Activated CD4-positive, alpha-beta T cell treated with anti-CD3 and anti-CD28 coated beads for 1 hour (primary cell): Measurements from ENCODE around the gene SMURF1.
"Not testable (repeated sequence)": the region's sequence is repeated elsewhere in the genome, so short reads cannot be mapped to it uniquely, and the experiment has no call there.

Source experiments
- DNase-seq: peaks from one replicate; pipeline ENCODE4 v3.0.0-alpha.2; 2020

The SMURF1 gene

DNA sequence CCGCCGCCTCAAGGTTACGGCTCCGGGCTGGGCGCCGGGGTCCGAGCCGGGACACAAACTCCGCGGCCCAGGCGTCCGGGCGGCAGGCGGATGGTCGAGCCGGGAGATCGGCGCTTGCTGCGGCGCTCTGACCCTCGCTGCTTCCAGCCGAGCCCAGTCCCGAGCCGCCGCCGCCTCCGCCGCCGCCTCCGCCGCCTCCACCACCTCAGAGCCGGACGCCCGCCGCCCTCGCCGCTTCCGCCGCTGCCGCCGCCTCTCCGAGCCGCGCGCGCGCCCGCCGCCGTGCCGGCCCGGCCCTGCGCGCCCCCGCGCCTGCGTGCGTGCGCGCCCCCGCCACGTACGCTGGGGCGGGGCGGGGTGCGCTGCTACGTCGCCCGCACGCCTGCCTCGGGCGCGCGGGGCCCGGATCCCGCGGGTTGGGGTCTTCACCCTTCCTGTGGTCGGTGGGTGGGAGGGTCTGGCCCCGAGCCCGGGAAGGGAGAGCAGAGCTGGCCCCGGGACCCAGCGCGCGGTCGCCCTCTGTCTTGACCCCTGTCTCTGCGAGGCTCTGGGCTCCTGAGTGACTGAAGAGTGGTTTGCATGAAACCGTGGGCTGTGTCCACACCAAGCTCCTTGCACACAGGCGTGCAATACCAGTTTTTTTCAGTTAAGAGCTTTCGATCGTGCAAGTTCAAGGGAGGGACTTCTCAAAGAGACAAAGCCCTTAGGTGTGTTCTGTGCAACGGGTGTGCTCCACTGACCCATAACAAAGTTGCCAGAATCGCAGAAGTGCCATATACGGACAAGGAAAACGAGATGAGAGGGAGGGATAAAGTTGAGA, at the start of gene SMURF1:
SMURF1 (minus strand) TSS at position 256 of the 820 bp plus-strand sequence. CDS start 328 bp downstream, outside the sequence.
- peak; percentile 53 for DNase-seq

DNA sequence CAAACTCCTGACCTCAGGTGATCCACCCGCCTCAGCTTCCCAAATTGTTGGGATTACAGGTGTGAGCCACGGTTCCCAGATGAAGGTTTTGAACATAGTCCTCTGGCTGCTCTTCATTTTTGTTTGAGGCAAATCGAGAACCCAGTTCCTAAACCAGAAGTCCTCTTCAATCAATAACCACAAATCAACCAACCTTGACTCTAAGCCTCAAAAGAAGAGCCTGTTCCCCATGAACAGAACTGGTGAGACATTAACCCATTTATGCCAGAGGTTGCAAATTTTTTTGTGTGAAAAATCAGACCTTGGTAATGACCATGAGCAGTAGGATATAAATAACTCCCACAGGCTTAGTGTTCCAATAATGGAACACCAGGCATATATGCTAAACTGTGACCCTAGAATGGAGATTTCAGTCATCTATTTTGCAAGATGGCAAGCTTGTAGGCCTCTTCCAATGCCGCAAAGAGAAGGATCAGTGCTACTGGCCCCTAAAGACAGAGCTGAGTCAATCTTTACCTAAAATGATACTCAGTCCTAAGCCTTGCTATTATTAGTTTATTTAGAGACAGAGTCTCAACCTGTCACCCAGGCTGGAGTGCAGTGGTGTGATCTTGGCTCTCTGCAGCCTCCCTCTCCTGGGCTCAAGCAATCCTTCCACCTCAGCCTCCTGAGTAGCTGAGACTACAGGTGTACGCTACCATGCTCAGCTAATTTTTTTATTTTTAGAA, 48.1 kb upstream of the SMURF1 start:
- no peak for DNase-seq

GRCh38 chr7:99190359-99191009, 46.6 kb upstream of the SMURF1 start:
- no peak for DNase-seq

- DNase-seq = no peak
Measured at GRCh38 chr7:99189222-99189621, 45.3 kb upstream of the SMURF1 start.

DNA sequence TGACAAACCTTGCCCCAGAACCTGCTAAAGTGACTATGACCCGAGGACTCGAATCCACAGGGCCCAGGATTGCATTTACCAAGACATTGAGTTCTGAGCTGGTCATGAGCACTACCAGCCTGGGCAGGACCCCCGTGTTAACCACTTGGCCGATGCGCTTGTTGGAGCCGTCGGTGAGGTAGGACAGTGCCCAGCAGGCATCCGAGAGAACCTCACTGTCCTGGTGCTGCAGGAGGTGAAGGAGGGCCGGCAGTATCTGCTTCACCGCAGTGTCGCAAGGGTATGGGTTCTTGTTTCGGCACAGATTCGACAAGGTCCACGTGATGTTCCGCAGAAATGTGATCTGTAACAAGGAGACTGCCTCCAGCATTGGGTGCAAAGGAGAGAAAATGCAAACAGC, 44.3 kb upstream of the SMURF1 start:
- no peak for DNase-seq

DNA sequence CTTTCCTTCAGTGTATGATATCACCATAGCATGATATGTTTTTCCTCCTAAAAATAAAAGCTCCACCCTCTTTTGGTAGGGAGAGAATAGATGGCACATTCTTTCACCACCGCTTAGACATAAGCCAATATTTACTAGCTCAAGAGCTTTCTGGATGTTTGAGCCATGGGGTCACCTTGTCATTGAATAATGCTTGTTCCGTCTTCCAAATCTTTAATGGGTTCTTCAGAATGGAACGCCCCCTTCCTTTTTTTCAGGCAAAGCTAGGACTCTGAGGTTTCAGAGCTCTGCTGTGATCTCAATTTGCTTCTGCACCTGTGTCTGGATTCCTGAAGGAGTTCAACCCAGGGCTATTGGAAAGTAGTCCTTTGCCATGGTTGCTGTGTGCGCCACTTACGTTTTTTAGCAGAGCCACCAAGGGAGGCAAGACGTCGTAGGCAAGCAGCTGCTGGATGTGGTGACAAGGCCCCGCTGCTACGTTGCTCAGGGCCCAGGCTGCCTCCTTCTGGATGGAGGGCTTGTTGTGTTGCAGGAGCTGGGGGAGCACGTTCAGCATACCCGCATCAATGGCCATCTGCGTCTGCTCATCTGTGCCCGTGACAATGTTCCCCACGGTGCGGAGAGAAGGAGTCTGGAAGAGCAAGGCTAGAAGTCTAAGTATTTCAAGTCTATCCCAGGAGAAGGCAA, 40.8 kb upstream of the SMURF1 start:
- no peak for DNase-seq

GRCh38 chr7:99180067-99180650, 36.3 kb upstream of the SMURF1 start:
- DNase-seq = no peak

DNA sequence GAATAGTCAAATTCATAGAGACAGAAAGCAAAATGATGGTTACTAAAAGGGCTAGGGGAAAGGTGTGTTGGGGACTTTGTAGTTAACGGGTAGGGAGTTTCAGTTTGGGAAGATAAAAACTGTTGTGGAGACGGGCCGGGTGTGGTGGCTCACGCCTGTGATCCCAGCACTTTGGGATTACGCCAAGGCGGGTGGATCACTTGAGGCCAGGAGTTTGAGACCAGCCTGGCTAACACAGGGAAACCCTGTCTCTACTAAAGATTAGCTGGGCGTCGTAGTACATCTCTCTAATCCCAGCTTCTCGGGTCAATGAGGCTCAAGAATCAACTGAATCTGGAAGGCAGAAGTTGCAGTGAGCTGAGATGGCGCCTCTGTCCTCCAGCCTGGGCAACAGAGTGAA, 33.3 kb upstream of the SMURF1 start:
- no peak for DNase-seq

- DNase-seq = no peak
Measured at GRCh38 chr7:99173787-99174186, 29.9 kb upstream of the SMURF1 start.

- DNase-seq = no peak
Measured at GRCh38 chr7:99171731-99172130, 27.8 kb upstream of the SMURF1 start.

GRCh38 chr7:99170730-99171074, 26.8 kb upstream of the SMURF1 start:
- DNase-seq = no peak

DNA sequence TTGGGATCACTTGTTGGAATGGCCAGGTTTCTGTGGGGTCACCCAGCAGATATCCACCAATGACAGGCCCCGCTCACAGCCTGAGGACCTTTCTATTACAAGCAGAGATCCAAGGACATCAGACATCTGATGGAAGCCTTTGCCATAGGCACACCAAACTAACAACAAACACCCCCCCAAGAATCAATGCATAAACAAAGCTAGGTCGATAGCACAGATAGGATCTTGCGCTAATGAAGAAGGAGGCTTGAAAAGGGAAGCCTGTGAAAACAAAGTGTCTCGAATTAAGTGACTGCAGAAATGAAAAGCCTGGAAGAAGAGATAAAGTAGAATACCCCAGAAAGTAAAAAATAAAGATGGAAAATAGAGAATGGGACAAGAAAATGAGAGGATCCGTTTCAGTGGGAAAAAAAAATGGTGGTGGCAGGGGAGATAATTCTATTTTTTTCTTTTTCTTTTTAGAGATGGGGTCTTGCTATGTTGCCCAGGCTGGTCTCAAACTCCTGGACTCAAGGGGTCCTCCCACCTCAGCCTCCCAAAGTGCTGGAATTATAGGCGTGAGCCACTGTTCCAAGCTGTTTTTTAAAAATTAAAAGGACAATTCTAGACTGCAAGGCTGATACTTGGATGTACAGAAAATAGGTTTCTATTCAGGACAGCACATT, 26.3 kb upstream of the SMURF1 start:
- DNase-seq = no peak

DNA sequence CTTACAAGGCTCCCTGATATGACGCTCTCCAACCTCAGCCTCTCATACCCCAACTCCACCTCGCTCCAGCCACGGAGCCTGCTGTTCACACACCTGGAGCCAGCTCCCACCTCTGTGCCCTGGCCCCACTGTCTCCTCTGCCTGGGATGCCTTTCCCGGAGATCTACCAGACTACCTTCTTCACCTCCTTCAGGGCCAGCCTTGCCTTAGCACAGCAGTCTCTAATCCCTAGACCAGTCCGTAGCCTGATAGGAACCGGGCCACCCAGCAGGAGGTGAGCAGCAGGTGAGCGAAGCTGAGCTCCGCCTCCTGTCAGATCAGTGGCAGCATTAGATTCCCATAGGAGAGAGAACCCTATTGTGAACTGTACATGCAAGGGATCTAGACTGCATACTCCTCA, 23.2 kb upstream of the SMURF1 start:
- DNase-seq = no peak

- no peak for DNase-seq
Measured at GRCh38 chr7:99165816-99166215, 21.9 kb upstream of the SMURF1 start.

DNA sequence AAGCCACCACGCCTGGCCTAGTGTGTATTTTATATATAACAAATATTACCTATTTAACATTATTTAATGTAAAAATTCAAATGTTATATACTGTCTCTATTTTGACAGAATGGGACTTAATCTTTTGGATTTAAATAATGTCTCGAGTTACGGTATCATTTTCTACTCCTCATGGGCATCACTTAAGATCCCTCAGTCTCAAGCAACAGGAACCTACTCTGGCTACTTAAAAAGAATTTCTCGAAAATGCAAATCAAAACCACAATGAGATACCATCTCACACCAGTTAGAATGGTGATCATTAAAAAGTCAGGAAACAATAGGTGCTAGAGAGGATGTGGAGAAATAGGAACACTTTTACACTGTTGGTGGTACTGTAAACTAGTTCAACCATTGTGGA, 19.8 kb upstream of the SMURF1 start:
- DNase-seq = not testable (repeated sequence)

GRCh38 chr7:99156649-99157048, 12.7 kb upstream of the SMURF1 start:
- no peak for DNase-seq

- DNase-seq = no peak
Measured at GRCh38 chr7:99155211-99155610, 11.3 kb upstream of the SMURF1 start.

GRCh38 chr7:99146979-99147378, 3.1 kb upstream of the SMURF1 start:
- no peak for DNase-seq

GRCh38 chr7:99143521-99143852, 421 bp downstream of the SMURF1 start:
- DNase-seq = no peak

GRCh38 chr7:99142727-99143520, 984 bp downstream of the SMURF1 start:
- peak; percentile 84 for DNase-seq
